ENCODE data around the gene SLC17A5. TPM values are rescaled to one million over a fixed set of nuclear protein-coding genes. Genes with fewer than 3 reads are reported as not detected.

Gene SLC17A5
- total and polyA plus RNA-seq, 9 of the 15 experiments (the other 6 are each of a cell fraction or from before 2014, with no cell fraction given) = 1.3 to 7.2 (median 3.4) TPM

- TF ChIP-seq, protein P1, sequence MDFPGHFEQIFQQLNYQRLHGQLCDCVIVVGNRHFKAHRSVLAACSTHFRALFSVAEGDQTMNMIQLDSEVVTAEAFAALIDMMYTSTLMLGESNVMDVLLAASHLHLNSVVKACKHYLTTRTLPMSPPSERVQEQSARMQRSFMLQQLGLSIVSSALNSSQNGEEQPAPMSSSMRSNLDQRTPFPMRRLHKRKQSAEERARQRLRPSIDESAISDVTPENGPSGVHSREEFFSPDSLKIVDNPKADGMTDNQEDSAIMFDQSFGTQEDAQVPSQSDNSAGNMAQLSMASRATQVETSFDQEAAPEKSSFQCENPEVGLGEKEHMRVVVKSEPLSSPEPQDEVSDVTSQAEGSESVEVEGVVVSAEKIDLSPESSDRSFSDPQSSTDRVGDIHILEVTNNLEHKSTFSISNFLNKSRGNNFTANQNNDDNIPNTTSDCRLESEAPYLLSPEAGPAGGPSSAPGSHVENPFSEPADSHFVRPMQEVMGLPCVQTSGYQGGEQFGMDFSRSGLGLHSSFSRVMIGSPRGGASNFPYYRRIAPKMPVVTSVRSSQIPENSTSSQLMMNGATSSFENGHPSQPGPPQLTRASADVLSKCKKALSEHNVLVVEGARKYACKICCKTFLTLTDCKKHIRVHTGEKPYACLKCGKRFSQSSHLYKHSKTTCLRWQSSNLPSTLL (IDR thresholded peaks at IDR 0.05) = no peak
- TF ChIP-seq CTCFL (IDR thresholded peaks at IDR 0.05; ENCODE audit: borderline replicate concordance, insufficient read depth, low read depth, low read length, poor library complexity, severe bottlenecking) (no peak), ZBTB8A (IDR thresholded peaks at IDR 0.05; ENCODE audit: partially characterized antibody) (no peak), FOXK1 (CRISPR knock-in tag; IDR thresholded peaks at IDR 0.05; ENCODE audit: borderline replicate concordance) (no peak), KDM1A (IDR thresholded peaks at IDR 0.05) (no peak), MNT (conservative IDR thresholded peaks at IDR 0.05) (no peak), POLR2A (conservative IDR thresholded peaks at IDR 0.05) (peak; percentile 47; the same call in 1 of the 2 replicates), ZFP36 (IDR thresholded peaks at IDR 0.05; ENCODE audit: low read depth, low read length, partially characterized antibody) (peak; percentile 63), GATAD2A (IDR thresholded peaks at IDR 0.05) (peak; percentile 78; the same call in 1 of the 2 replicates), RBM22 (IDR thresholded peaks at IDR 0.05; ENCODE audit: low read depth, low read length, poor library complexity, severe bottlenecking) (no peak), ZNF232 (CRISPR knock-in tag; IDR thresholded peaks at IDR 0.05) (no peak), POLR2B (IDR thresholded peaks at IDR 0.05; ENCODE audit: low read depth, partially characterized antibody) (no peak), SIX5 (IDR thresholded peaks at IDR 0.05; ENCODE audit: borderline replicate concordance in 1 of 2, insufficient read depth in 1 of 2, low read depth in 1 of 2, low read length in 2 of 2) (peak in 1 of 2 experiments; percentile 26; a peak in 1 of 4 replicates), ZNF785 (CRISPR knock-in tag; IDR thresholded peaks at IDR 0.05) (peak; percentile 95), KLF10 (CRISPR knock-in tag; IDR thresholded peaks at IDR 0.05) (peak; percentile 91), CREM (IDR thresholded peaks at IDR 0.05; ENCODE audit: low read depth) (no peak), PHF21A (IDR thresholded peaks at IDR 0.05; ENCODE audit: borderline replicate concordance, low read depth) (no peak)
- TF ChIP-seq, protein P2, sequence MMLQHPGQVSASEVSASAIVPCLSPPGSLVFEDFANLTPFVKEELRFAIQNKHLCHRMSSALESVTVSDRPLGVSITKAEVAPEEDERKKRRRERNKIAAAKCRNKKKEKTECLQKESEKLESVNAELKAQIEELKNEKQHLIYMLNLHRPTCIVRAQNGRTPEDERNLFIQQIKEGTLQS (IDR thresholded peaks at IDR 0.05) = no peak
- TF ChIP-seq, protein P2 (CRISPR knock-in tag; conservative IDR thresholded peaks at IDR 0.05) = no peak
- TF ChIP-seq, protein P3, sequence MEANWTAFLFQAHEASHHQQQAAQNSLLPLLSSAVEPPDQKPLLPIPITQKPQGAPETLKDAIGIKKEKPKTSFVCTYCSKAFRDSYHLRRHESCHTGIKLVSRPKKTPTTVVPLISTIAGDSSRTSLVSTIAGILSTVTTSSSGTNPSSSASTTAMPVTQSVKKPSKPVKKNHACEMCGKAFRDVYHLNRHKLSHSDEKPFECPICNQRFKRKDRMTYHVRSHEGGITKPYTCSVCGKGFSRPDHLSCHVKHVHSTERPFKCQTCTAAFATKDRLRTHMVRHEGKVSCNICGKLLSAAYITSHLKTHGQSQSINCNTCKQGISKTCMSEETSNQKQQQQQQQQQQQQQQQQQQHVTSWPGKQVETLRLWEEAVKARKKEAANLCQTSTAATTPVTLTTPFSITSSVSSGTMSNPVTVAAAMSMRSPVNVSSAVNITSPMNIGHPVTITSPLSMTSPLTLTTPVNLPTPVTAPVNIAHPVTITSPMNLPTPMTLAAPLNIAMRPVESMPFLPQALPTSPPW (CRISPR knock-in tag; IDR thresholded peaks at IDR 0.05) = peak; percentile 88
These were observed 89.0 kb downstream of the SLC17A5 start (continued) for GRCh38 chr6:73564578-73565345.

Measured in K562 (cell line).